ENCODE measurements around the gene PKP1.

- TF ChIP-seq CTCF (IDR thresholded peaks at IDR 0.05) (no peak), POLR2AphosphoS5 (IDR thresholded peaks at IDR 0.05) (no peak)
Measured at GRCh38 chr1:201294876-201295275, 11.6 kb downstream of the PKP1 start.
